ENCODE results near the gene ELAVL2.

ELAVL2 gene

GRCh38 chr9:23721466-23721865 is 104.6 kb downstream of the ELAVL2 start:
- DNase-seq (ENCODE audit: low read depth): no peak

- DNase-seq (ENCODE audit: low read depth): no peak
These were observed 108.5 kb downstream of the ELAVL2 start for GRCh38 chr9:23717505-23717904.

- DNase-seq (ENCODE audit: low read depth): no peak
These were observed 118.8 kb downstream of the ELAVL2 start for GRCh38 chr9:23707249-23707648.

- no peak for DNase-seq (ENCODE audit: low read depth)
These were observed 123.6 kb downstream of the ELAVL2 start for GRCh38 chr9:23702311-23702922.

GRCh38 chr9:23701291-23701690 is 124.7 kb downstream of the ELAVL2 start:
- DNase-seq (ENCODE audit: low read depth): no peak

GRCh38 chr9:23700359-23700758 is 125.7 kb downstream of the ELAVL2 start:
- DNase-seq (ENCODE audit: low read depth): no peak

GRCh38 chr9:23698161-23698560 is 127.9 kb downstream of the ELAVL2 start:
- no peak for DNase-seq (ENCODE audit: low read depth)

DNA sequence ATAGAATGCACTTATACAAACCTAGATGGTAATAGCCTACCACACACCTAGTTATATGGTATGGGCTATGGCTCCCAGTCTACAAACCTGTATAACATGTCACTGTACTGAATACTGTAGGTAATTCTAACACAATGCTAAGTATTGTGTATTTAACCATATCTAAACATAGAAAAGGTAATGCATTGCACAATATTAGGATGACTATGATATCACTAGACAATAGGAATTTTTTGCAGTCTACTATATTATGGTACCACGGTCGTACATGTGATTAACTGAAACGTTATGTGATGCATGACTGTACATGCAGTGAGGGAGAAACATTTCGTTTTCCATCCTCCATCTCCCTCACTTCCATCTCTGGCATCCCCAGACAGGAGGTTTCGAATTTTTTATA is 130.5 kb downstream of the ELAVL2 start:
- DNase-seq (ENCODE audit: low read depth): no peak

DNA sequence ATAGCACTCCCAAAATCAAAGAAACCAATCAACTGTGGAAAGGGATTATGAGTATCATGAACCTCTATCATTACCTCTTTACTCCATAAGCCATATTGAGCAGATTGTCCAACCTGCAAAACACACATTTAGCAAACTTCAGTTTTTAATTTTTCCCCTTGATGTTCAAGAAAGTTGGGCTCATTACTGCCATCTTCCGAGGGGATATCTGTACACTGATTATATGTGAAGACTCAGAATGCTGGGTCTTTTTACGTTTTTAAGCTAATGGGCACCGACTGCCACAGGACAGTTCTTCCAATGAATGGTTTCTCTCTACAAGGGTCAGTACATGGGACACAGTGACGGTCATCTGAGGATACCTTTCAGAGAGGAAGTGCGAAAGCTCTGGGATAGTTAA is 132.7 kb downstream of the ELAVL2 start:
- no peak for DNase-seq (ENCODE audit: low read depth)

DNA sequence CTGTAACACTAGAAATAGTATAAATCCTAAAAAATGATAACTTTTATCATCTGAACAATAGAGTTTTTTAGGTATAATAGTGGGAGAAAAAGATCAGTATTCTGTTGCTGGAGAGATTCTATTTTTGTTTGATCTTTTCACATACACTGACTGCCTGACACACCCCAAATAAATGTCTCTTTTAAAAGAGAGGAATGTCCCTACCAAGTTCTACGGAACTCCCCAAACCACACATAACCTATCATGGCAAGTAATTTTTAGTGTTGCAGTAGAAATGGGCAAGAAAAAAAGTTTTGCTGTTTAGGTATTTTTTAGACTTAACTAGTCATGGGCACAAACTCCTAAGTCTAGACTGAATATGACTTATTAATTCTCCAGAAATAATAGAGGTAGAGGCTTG is 139.1 kb downstream of the ELAVL2 start:
- no peak for DNase-seq (ENCODE audit: low read depth)

DNA sequence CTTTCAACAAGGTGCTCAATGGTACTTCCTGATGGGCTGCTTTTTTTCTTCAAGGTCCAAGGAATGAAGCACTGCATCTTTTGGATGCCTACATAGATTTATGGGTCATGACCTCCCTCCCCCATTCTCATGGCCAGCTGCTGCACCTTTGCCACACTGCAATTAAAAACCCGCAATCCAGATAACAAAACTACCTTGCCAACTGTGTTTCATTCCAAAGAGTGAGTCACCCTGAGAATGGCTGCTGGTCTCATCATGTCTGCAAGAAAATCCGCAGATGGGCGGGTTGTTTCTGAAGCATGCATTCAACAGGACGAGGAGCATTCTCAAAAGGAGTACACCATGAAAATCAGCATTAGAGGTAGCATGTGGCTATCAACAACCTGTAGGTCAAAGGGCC is 139.8 kb downstream of the ELAVL2 start:
- no peak for DNase-seq (ENCODE audit: low read depth)

DNA sequence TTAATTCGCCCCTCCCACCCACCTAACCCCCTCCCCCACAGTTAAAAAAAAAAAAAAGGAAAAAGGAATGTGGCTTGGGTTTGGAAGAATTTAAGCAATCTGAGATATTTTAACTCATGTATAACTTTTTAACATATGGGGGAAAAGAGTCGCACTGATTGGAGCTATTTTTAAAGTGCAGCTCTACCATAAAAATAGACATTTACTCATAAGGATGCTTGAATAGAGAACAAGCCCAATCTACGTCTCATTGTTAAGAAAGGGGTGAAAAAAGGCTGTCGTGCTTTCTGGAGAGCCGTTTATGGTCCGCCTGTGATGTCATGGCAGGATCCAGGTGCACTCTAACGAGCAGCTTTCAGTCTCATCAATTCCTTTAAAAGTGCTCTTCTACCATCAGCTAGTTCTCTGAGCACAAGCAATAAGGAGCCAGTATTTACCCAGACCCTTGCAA is 142.4 kb downstream of the ELAVL2 start:
- DNase-seq (ENCODE audit: low read depth): no peak

DNA sequence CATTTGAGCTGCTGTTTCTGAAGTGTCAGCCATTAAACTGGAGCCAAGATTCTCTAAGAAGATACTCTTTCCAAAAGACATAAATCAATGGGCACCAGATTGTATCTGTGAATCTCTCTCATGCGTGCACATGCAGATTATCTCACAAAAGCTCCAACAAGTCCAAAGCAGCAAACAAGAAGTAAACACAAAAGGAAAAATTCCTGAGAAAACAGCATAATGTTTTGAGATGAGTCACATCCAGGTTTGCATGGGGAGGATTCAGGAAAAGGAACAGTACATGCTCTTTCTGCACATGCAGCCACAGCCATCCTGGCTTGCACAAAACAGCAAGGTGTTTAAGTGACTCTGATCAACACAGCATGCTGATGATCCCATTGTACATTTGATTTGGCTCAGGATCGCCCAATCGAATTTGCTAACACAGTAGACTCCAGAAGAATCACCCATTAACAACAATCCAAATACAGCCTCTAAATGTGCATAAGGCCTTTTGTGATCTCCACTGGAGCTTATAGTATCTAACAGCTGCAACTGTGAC is 143.1 kb downstream of the ELAVL2 start:
- no peak for DNase-seq (ENCODE audit: low read depth)

GRCh38 chr9:23682352-23682751 is 143.7 kb downstream of the ELAVL2 start:
- DNase-seq (ENCODE audit: low read depth): no peak

- no peak for DNase-seq (ENCODE audit: low read depth)
These were observed 148.6 kb downstream of the ELAVL2 start for GRCh38 chr9:23677446-23677845.

- no peak for DNase-seq (ENCODE audit: low read depth)
These were observed 151.9 kb downstream of the ELAVL2 start for GRCh38 chr9:23674016-23674585.

GRCh38 chr9:23672151-23672550 is 153.9 kb downstream of the ELAVL2 start:
- no peak for DNase-seq (ENCODE audit: low read depth)

DNA sequence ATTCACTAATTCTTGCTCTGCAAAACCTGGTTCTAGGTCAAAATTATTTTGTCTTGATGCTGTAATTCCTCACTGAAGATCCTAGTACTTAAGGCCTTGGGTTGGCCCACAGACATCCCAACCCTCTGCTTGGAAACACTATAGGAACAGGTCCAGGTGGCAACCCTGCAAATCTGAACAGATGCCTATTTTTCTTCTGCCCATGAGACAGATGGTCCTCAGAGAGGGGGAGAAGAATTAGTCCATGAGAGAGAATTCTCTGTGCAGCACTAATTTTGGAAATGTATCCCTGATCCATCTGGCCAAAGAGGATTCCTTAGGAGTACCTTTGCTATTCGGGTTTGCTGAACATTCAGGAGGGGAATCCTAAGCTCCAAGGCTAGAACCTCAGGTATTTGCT is 156.3 kb downstream of the ELAVL2 start:
- no peak for DNase-seq (ENCODE audit: low read depth)

- no peak for DNase-seq (ENCODE audit: low read depth)
These were observed 160.4 kb downstream of the ELAVL2 start for GRCh38 chr9:23665635-23666034.

- DNase-seq (ENCODE audit: low read depth): no peak
These were observed 161.0 kb downstream of the ELAVL2 start for GRCh38 chr9:23665051-23665450.

DNA sequence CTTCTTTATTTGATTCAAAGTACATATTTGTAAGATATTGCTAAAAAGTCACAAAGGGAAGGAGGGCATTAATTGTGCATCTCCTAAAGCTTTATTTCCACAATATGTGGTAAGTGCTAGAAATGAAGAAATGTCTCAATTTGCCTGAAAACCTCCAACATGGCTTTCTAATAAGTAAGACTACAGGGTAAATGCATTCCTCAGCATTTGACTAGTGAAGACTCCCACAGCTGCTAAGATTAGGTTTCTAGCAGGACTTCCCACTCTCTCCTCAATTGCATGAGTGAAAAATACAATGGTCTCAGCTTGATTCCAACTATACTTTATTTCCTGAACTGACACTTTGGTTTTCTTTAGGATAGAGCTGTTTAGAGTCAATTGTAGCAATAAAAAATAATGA is 162.1 kb downstream of the ELAVL2 start:
- DNase-seq (ENCODE audit: low read depth): no peak

DNA sequence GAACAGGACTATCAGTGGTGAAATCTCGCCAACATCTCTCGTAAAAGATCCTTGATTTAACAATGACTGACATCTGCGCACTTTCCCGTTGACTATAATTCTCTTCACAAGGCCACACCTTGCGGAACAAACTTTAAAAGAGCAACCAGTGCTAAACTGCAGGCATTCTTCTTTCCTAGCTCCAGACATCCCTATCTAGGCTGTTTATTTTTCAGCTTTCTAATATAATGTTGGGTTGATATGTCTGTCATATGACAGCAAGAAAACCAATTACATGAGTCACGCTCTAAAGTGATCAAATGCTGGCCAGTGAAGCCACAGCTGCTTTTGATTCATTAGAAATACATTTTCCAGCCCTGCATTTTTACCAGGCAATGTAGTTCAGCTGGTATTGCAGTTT is 162.5 kb downstream of the ELAVL2 start:
- no peak for DNase-seq (ENCODE audit: low read depth)

GRCh38 chr9:23663125-23663524 is 162.9 kb downstream of the ELAVL2 start:
- no peak for DNase-seq (ENCODE audit: low read depth)

DNA sequence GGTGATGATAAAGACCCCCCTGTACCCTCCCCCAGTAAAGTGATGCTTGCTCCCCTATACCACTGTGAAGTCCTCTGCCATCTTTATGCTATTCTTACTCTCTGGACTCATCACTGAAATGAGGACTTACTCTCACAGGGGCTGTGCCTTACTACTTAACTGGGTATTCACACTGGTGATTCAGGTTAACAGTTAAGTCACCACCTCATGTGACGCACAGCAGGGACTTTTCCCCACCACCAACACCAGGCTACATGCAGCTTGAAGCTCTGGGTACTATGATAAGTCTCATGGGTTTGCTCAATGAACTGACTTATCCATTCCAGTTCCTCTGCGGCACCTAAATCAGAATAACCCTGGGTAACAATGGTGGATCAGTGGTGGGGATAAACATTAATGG is 163.7 kb downstream of the ELAVL2 start:
- no peak for DNase-seq (ENCODE audit: low read depth)
